ENCODE measurements around the gene SOX8.

DNA sequence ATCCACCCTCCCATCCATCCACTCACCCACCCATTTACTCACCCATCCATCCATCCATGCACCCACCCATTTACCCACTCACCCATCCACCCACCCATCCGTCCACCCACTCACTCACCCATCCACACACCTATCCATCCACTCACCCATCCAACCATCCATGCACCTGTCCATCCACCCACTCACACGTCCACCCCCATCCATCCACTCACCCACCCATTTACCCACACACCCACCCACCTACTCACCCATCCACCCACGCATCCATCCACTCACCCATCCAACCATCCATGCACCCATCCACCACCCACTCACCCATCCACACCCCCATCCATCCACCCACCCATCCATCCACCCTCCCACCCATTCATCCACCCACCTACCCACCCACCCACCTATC, 12.2 kb downstream of the SOX8 start:
- TF ChIP-seq, protein P1, sequence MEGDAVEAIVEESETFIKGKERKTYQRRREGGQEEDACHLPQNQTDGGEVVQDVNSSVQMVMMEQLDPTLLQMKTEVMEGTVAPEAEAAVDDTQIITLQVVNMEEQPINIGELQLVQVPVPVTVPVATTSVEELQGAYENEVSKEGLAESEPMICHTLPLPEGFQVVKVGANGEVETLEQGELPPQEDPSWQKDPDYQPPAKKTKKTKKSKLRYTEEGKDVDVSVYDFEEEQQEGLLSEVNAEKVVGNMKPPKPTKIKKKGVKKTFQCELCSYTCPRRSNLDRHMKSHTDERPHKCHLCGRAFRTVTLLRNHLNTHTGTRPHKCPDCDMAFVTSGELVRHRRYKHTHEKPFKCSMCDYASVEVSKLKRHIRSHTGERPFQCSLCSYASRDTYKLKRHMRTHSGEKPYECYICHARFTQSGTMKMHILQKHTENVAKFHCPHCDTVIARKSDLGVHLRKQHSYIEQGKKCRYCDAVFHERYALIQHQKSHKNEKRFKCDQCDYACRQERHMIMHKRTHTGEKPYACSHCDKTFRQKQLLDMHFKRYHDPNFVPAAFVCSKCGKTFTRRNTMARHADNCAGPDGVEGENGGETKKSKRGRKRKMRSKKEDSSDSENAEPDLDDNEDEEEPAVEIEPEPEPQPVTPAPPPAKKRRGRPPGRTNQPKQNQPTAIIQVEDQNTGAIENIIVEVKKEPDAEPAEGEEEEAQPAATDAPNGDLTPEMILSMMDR (IDR thresholded peaks at IDR 0.05): no peak
- no peak for TF ChIP-seq EZH2 (IDR thresholded peaks at IDR 0.05)
- TF ChIP-seq EZH2phosphoT487 (IDR thresholded peaks at IDR 0.05): no peak

All from neural progenitor cell (in vitro differentiated cells).